ENCODE measurements around the gene PSG11. TPM values are rescaled to one million over a fixed set of nuclear protein-coding genes. Genes with fewer than 3 reads are reported as not detected.
"Not testable (repeated sequence)": the region's sequence is repeated elsewhere in the genome, so short reads cannot be mapped to it uniquely, and the experiment has no call there.

Gene PSG11
- total RNA-seq, 1 experiment from 2014 or later: not detected

DNA sequence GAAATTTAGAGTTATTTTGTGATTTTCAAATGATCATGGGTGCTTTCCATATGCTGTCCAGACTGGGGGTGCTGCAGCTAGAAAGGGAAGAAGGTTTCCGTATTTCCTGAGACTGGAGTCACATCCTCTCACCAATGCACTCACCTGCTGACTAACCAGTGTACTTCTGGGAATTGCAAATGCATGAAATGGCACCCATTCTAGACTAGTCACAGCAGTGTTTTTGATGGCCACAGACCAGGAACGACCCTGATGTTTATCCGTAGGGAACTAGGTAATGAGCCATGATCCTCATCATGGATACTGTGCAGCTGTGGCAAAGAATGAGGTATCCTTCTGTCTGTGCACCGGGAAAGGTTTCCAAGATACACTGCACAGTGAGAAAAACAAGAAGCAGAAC is 37.1 kb downstream of the PSG11 start:
- DNase-seq (ENCODE audit: low spot score): not testable (repeated sequence)

DNA sequence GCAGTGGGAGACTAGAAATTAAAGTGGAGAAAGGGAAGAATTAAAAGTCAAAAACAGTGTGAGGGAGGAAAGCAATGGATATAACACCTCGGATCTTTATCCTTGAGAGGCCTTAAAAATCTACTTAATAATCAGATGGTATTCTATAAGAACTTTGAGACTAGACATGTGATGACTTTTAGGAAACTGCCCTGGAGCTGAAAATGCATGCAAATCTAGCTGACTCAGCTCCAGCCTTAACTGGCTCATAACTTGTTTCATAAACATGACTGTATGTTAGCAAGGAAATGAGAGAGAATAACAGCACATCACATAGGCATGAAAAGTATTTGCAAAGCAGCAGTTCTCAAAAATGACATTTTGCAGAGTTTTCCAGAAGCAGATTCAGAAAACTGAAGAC is 38.1 kb downstream of the PSG11 start:
- DNase-seq (ENCODE audit: low spot score): not testable (repeated sequence)

DNA sequence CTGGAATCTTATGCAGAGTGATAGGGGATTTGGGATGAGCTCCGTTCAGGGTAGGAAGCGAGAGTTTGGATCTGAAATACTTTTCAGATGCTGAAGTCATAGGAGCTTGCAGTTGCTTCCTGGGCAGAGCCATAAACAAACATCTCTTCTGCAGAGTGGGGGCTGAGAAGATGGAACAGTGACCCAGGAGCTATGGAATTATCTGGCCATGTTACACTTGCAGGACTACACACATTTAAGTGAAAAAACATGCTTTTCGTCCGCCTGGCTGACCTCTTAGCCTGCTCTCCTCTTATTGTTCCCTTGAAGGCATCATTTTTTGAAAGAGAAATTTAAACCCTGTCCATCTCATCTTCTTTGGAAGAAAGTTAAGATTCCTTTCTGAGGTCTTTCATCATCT is 40.7 kb downstream of the PSG11 start:
- no peak for DNase-seq (ENCODE audit: low spot score)

DNA sequence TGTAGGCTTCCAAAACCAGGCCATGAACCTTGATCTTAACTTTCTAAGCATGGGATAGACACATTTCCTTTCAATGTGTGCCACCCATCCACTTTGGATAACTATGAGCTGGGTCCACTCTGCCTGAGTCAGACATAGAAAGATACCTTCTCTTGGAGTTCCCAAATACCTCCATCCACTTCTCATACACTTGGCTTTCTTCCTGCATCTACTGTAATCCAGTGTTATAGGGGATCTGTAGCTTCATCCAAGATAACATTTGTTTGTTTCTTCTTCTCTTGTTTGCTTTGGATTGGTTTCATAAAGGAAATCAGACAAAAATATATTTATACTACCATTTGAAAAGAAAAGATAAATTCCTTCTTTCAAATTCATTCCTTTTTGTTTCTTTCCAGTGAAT is 44.2 kb downstream of the PSG11 start:
- DNase-seq (ENCODE audit: low spot score): not testable (repeated sequence)

DNA sequence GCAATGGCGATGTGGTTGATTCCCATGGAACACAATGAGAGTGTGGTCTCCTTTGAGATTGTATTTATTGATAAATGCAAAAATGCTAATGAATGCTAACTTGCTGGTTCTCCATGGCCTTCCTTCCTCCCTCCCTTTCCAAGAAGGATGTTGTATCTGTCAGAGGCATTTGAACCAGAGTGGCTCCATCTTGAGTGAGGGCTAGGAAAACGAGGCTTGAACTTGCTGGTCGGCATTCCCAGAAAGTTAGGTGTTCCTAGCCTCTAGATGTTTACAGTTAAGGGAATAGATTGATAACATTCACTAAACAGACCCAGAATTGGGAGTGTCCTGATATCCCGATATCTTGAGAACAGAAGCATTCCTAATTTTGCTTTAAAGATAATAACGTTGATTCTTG is 54.8 kb downstream of the PSG11 start:
- DNase-seq (ENCODE audit: low spot score): not testable (repeated sequence)

DNA sequence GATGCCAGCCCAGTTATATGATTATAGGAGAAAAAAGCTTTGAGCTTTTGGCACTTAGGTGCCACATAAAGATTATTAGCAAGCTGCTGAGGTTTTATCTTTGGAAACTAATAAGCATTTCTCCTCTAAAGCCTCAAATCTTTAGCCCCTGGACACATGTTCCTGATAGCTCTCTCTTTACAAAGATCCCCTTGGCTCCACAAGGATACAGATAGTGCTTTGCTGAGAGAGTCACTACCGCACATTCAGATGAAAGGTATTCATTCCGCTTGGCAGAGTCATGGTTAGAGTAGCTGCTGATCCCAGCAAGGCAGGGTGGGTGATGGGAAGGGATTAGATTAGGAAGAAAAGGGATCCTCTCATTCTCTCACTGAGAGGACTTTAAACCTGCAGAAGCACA is 61.1 kb downstream of the PSG11 start:
- DNase-seq (ENCODE audit: low spot score): no peak

DNA sequence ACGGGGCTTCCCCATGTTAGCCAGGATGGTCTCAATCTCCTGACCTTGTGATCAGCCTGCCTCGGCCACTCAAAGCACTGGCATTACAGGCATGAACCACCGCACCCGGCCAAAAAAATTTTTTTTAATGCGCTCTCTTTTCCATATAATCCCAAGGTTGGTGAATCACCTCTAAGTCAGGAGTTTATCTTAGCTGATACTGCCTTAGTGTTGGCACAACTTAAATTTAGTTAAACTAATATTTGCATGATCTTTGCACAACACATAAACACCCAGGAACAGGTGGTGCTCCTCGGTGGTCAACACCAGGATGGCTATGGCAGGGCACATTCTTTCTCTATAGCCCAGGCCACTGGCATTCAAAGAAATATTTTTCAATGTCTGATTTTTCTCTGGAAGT is 65.2 kb downstream of the PSG11 start:
- DNase-seq (ENCODE audit: low spot score): no peak

Other genes with a start within 250 kb of the PSG11 start
- not detected in 2 replicates for gene PSG1, start 146.8 kb downstream of the PSG11 start, total RNA-seq (2014; rRNA removed; shearing (Covaris generic))
- not detected in 2 replicates for gene PSG6, start 108.6 kb downstream of the PSG11 start, total RNA-seq (2014; rRNA removed; shearing (Covaris generic))
- gene PSG7, start 89.3 kb downstream of the PSG11 start, total RNA-seq (2014; rRNA removed; shearing (Covaris generic)): 0.06 and 0.14 TPM in 2 replicates
- not detected in 2 replicates for gene PSG2, start 56.2 kb upstream of the PSG11 start, total RNA-seq (2014; rRNA removed; shearing (Covaris generic))
- gene PSG5, start 160.1 kb upstream of the PSG11 start, total RNA-seq (2014; rRNA removed; shearing (Covaris generic)): 2.6 and 4.7 TPM in 2 replicates
- 4.6 and 6.8 TPM in 2 replicates for gene PSG4, start 179.2 kb upstream of the PSG11 start, total RNA-seq (2014; rRNA removed; shearing (Covaris generic))
- 0.55 and 0.93 TPM in 2 replicates for gene PSG9, start 243.1 kb upstream of the PSG11 start, total RNA-seq (2014; rRNA removed; shearing (Covaris generic))